Osteocyte (in vitro differentiated cells): Measurements from ENCODE around the gene ZNF185. TPM values are rescaled to one million over a fixed set of nuclear protein-coding genes. Genes with fewer than 3 reads are reported as not detected.

ENCODE experiments used
- DNase-seq: peaks from one replicate; pipeline ENCODE4 v3.0.0; 2021; ENCODE audit warnings: mixed read lengths; ENCODE audit not compliant: unreplicated experiment; ENCODE audit errors: extremely low spot score
- H3K27ac Mint-ChIP-seq: one replicate; pipeline ENCODE4 v1.8.0; 2021; ENCODE audit warnings: mild to moderate bottlenecking, mixed read lengths; ENCODE audit not compliant: unreplicated experiment
- H3K27me3 Mint-ChIP-seq: one replicate; pipeline ENCODE4 v1.8.0; 2021; ENCODE audit warnings: mixed read lengths; ENCODE audit not compliant: unreplicated experiment
- H3K36me3 Mint-ChIP-seq: one replicate; pipeline ENCODE4 v1.8.0; 2021; ENCODE audit warnings: mixed read lengths; ENCODE audit not compliant: unreplicated experiment
- H3K4me1 Mint-ChIP-seq: one replicate; pipeline ENCODE4 v1.8.0; 2021; ENCODE audit warnings: mixed read lengths; ENCODE audit not compliant: unreplicated experiment
- H3K4me3 Mint-ChIP-seq: one replicate; pipeline ENCODE4 v1.8.0; 2021; ENCODE audit warnings: mild to moderate bottlenecking, moderate library complexity, mixed read lengths; ENCODE audit not compliant: unreplicated experiment
- H3K9me3 Mint-ChIP-seq: one replicate; pipeline ENCODE4 v1.8.0; 2021; ENCODE audit warnings: mixed read lengths; ENCODE audit not compliant: unreplicated experiment
- CTCF ChIP-seq: fragments of 200-600 bp; sonication (generic); IDR thresholded peaks from 2 replicates; pipeline ENCODE4 v1.5.0; 2021; ENCODE audit warnings: antibody characterized with exemption, mild to moderate bottlenecking, moderate library complexity
- total RNA-seq: library from RNA; stranded (reverse); gene quantifications from 2 replicates; pipeline ENCODE4 v1.2.1, GENCODE V29; 2021

ZNF185 gene
- total RNA-seq, 1 donor from 2014 or later: 8.0 TPM

- Mint-ChIP-seq H3K27ac (no peak overlapping the region), H3K27me3 (no peaks in the 10 kb centered on the region), H3K4me3 (no peak overlapping the region), H3K4me1 (no peaks in the 10 kb centered on the region), H3K9me3 (no peaks in the 10 kb centered on the region), H3K36me3 (no peaks in the 10 kb centered on the region)
- DNase-seq: no peak
- TF ChIP-seq CTCF: no peak
Measured at GRCh38 chrX:152932144-152932543, 34.3 kb downstream of the ZNF185 start.

DNA sequence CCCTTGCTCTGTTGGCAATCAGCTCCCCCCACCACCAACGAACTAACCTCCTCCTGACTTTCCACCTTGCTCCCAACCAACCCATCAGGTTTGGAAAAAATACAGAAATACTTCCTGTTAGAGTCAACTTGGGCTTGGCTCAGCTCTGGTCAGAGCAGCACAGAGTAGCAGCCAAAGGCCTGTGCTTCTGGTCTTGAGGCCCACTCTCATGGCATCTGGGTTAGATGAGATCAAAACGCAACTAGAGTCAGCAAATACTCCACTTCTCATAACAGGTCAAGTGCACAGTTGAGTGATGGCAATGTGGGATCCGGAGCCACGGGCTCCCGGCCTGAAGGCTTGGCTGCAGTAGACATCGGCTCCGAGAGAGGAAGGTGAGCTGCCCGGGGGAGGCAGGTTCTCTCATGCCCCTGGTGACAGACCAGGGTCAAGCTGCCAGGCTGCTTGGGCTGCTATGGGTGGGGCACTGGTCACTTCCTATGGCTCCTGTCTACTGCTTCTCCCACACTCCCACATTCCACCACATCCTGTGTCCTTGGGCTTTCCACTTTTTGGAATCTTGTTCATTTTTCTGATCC lies 34.8 kb downstream of the ZNF185 start:
- no peaks in the 10 kb centered on the region for H3K27me3 Mint-ChIP-seq
- H3K4me1 Mint-ChIP-seq: no peaks in the 10 kb centered on the region
- H3K36me3 Mint-ChIP-seq: no peaks in the 10 kb centered on the region
- no peak for DNase-seq
- no peak overlapping the region for H3K27ac Mint-ChIP-seq
- no peak for TF ChIP-seq CTCF
- H3K9me3 Mint-ChIP-seq: no peaks in the 10 kb centered on the region
- no peak overlapping the region for H3K4me3 Mint-ChIP-seq

DNA sequence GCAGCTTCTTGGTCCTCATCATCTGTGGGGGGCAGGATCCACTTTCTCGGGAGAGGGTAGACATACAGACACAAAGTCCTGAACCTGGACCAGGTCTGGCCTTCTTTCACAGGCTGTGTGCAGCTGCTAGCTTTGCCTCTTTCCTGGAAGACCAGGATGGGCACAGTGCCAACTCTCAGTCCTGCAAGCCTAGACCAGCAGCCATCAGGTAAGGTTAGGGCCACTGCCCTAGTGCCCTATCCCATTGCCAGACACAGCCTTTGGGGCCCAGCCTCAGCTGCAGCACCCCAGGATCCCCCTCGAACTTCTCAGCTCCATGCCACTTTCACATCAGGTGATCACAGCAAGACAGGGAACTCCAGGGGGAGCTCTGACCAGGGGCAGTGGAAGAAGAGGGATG lies 38.4 kb downstream of the ZNF185 start:
- DNase-seq: no peak
- Mint-ChIP-seq H3K4me3 (no peak overlapping the region), H3K9me3 (peaks cover 6% of the 10 kb centered on the region), H3K4me1 (peaks cover 5% of the 10 kb centered on the region), H3K36me3 (no peaks in the 10 kb centered on the region), H3K27ac (no peak overlapping the region), H3K27me3 (no peaks in the 10 kb centered on the region)
- TF ChIP-seq CTCF: no peak

DNA sequence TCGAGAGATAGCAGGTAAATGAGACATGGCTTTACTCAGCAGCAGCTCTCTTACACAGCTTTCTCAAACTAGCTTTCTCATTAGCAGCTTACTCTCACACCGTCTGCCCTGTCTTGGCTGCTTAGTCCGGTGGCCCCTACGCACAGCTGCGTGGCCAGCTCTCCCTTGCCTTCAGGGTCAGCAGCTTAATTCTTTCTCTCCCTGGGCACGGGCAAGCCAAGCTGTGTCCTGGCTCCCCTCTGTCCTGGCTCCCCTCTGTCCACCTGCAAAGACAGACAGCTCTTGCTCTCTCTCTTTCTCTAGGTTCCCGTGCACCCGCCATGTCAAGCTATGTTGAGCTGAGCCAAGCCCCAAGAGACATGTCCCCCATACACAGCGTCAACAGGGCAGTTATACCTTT lies 39.4 kb downstream of the ZNF185 start:
- Mint-ChIP-seq H3K36me3 (no peaks in the 10 kb centered on the region), H3K4me3 (no peak overlapping the region), H3K4me1 (peaks cover 9% of the 10 kb centered on the region), H3K9me3 (peaks cover 6% of the 10 kb centered on the region), H3K27me3 (no peaks in the 10 kb centered on the region), H3K27ac (no peak overlapping the region)
- no peak for TF ChIP-seq CTCF
- no peak for DNase-seq

DNA sequence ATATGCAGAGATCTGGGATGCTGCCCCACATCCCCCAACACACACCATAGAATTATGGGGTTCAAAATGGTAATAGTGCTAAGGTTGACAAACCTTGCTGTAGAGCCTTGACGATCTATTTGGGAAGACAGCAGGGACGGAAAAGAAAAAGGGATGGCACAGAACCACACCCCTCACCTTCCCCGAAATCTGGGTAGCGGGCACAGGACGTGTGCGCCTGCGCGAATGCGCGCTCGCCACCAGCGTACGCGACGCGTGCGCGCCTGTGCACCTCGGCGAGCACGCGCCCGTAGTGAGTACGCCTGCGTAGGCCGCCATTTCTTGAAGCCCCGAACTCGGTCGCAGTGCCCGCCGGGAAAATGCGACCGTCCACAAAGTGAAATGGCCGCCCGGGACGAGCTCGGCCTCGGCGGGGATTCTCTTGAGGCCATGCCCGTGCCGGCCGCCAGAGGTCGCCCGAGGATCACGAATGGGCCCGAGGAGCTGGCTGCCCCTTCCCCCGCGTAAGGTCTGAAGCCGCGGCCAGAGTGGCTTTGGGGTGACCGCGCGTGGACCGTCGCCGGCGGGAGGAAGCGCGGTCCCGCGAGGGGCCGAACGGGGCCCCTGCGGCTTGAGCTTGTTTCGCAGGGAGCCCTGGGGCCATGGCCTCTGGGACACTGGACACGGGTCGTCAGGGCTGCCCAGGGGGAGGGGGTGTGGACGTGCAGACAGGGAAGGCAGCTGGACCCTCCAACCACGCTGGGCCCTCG lies 43.6 kb downstream of the ZNF185 start:
- peak overlapping the region; percentile 79 for H3K27ac Mint-ChIP-seq
- H3K9me3 Mint-ChIP-seq: peaks cover 6% of the 10 kb centered on the region
- peaks cover 12% of the 10 kb centered on the region for H3K4me1 Mint-ChIP-seq
- peak; percentile 97 for DNase-seq
- H3K36me3 Mint-ChIP-seq: no peaks in the 10 kb centered on the region
- peak; percentile 82 for TF ChIP-seq CTCF
- peak overlapping the region; percentile 81 for H3K4me3 Mint-ChIP-seq
- H3K27me3 Mint-ChIP-seq: no peaks in the 10 kb centered on the region
